Hepatocyte (in vitro differentiated cells): ENCODE measurements around the gene BCL11A. TPM values are rescaled to one million over a fixed set of nuclear protein-coding genes. Genes with fewer than 3 reads are reported as not detected.

Source experiments
- DNase-seq: peaks from one replicate; pipeline ENCODE4 v3.0.0-alpha.2; 2016; ENCODE audit warnings: low spot score
- H2AFZ ChIP-seq: fragments of 200-600 bp; sonication (generic); 2 replicates; pipeline ENCODE4 v1.6.0; 2016; ENCODE audit warnings: antibody characterized with exemption, mild to moderate bottlenecking
- H3K27ac ChIP-seq: fragments of 200-600 bp; sonication (generic); 2 replicates; pipeline ENCODE4 v1.5.1; 2016; ENCODE audit warnings: mild to moderate bottlenecking
- H3K27me3 ChIP-seq: fragments of 200-600 bp; sonication (generic); 2 replicates; pipeline ENCODE4 v1.6.1; 2016
- H3K36me3 ChIP-seq: fragments of 200-600 bp; sonication (generic); replicated peaks from 2 replicates; pipeline ENCODE4 v1.5.1; 2016; ENCODE audit warnings: low read depth; ENCODE audit not compliant: insufficient read depth
- H3K4me1 ChIP-seq: fragments of 200-600 bp; sonication (generic); 2 replicates; pipeline ENCODE4 v1.5.1; 2016; ENCODE audit warnings: mild to moderate bottlenecking, moderate library complexity; ENCODE audit not compliant: insufficient read depth
- H3K4me2 ChIP-seq: fragments of 200-600 bp; sonication (generic); 2 replicates; pipeline ENCODE4 v1.6.0; 2016
- H3K4me3 ChIP-seq: fragments of 200-600 bp; sonication (generic); 2 replicates; pipeline ENCODE4 v1.5.1; 2016; ENCODE audit warnings: mild to moderate bottlenecking
- H3K79me2 ChIP-seq: fragments of 200-600 bp; sonication (generic); 2 replicates; pipeline ENCODE4 v1.6.0; 2017; ENCODE audit warnings: mild to moderate bottlenecking
- H3K9me2 ChIP-seq: fragments of 200-600 bp; sonication (generic); replicated peaks from 2 replicates; pipeline ENCODE4 v1.6.0; 2017; ENCODE audit warnings: mild to moderate bottlenecking; ENCODE audit not compliant: insufficient read depth
- H3K9me3 ChIP-seq: fragments of 200-600 bp; sonication (generic); 2 replicates; pipeline ENCODE4 v1.5.1; 2016; ENCODE audit warnings: low read depth, mild to moderate bottlenecking
- H4K20me1 ChIP-seq: fragments of 200-600 bp; sonication (generic); 2 replicates; pipeline ENCODE4 v1.6.0; 2016; ENCODE audit warnings: mild to moderate bottlenecking; ENCODE audit not compliant: insufficient read depth, poor library complexity, severe bottlenecking
- EZH2 ChIP-seq: fragments of 200-600 bp; sonication (generic); IDR thresholded peaks from 2 replicates; pipeline ENCODE4 v1.6.1; 2016; ENCODE audit warnings: antibody characterized with exemption, mild to moderate bottlenecking, borderline replicate concordance
- EZH2phosphoT487 ChIP-seq: fragments of 200-600 bp; sonication (generic); IDR thresholded peaks from one replicate; pipeline ENCODE4 v1.6.1; 2018; ENCODE audit warnings: antibody characterized with exemption, mild to moderate bottlenecking, low read depth, moderate library complexity; ENCODE audit not compliant: unreplicated experiment, severe bottlenecking
- WGBS: methylation state at CpG from one replicate; pipeline ENCODE4 v1.1.6; 2016; ENCODE audit warnings: low lambda C conversion rate; ENCODE audit errors: missing lambda C conversion rate; 5-methylcytosine and 5-hydroxymethylcytosine counted together
- polyA plus RNA-seq: library from polyadenylated mRNA; unstranded; fragments of >200 nt; fragmentation: Nextera tagmentation; extraction: Ambion mirVana; gene quantifications from 2 replicates; pipeline ENCODE4 v1.2.1, GENCODE V29; 2016
- total RNA-seq: library from RNA; depleted of rRNA; stranded (reverse); fragments of >200 nt; gene quantifications from 2 replicates; pipeline ENCODE4 v1.2.3, GENCODE V29; 2014
- TF ChIP-seq, protein P1 (sequence below): fragments of 200-600 bp; sonication (generic); IDR thresholded peaks from 2 replicates; pipeline ENCODE4 v1.5.1; 2016; ENCODE audit warnings: antibody characterized with exemption, mild to moderate bottlenecking; ENCODE audit not compliant: poor library complexity

BCL11A gene
- total and polyA plus RNA-seq, 2 experiments from 2014 or later: 14.4 to 22.6 TPM

GRCh38 chr2:60559880-60560279 is 6.4 kb upstream of the BCL11A start:
- H3K36me3 ChIP-seq: no peaks in the 10 kb centered on the region
- H3K27me3 ChIP-seq: peaks cover 7% of the 10 kb centered on the region
- 41% methylated on average over 1 of the region's 1 CpG for WGBS
- no peak overlapping the region for H3K4me2 ChIP-seq
- H3K4me1 ChIP-seq: peaks cover 21% of the 10 kb centered on the region
- H3K4me3 ChIP-seq: no peak overlapping the region
- no peak overlapping the region for H3K27ac ChIP-seq
- H2AFZ ChIP-seq: no peak overlapping the region
- TF ChIP-seq EZH2phosphoT487 (no peak), EZH2 (no peak)
- TF ChIP-seq, protein P1, sequence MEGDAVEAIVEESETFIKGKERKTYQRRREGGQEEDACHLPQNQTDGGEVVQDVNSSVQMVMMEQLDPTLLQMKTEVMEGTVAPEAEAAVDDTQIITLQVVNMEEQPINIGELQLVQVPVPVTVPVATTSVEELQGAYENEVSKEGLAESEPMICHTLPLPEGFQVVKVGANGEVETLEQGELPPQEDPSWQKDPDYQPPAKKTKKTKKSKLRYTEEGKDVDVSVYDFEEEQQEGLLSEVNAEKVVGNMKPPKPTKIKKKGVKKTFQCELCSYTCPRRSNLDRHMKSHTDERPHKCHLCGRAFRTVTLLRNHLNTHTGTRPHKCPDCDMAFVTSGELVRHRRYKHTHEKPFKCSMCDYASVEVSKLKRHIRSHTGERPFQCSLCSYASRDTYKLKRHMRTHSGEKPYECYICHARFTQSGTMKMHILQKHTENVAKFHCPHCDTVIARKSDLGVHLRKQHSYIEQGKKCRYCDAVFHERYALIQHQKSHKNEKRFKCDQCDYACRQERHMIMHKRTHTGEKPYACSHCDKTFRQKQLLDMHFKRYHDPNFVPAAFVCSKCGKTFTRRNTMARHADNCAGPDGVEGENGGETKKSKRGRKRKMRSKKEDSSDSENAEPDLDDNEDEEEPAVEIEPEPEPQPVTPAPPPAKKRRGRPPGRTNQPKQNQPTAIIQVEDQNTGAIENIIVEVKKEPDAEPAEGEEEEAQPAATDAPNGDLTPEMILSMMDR: no peak
- no peaks in the 10 kb centered on the region for H3K9me2 ChIP-seq
- no peaks in the 10 kb centered on the region for H4K20me1 ChIP-seq
- H3K79me2 ChIP-seq: no peaks in the 10 kb centered on the region
- no peaks in the 10 kb centered on the region for H3K9me3 ChIP-seq
- no peak for DNase-seq

GRCh38 chr2:60558536-60558935 is 5.1 kb upstream of the BCL11A start:
- Histone ChIP-seq H3K4me2 (no peak overlapping the region), H3K36me3 (no peaks in the 10 kb centered on the region), H4K20me1 (no peaks in the 10 kb centered on the region), H3K9me3 (no peaks in the 10 kb centered on the region), H3K4me1 (peaks cover 21% of the 10 kb centered on the region), H3K27me3 (no peaks in the 10 kb centered on the region), H3K79me2 (no peaks in the 10 kb centered on the region), H2AFZ (no peak overlapping the region), H3K9me2 (no peaks in the 10 kb centered on the region), H3K27ac (no peak overlapping the region), H3K4me3 (no peak overlapping the region)
- DNase-seq: no peak
- TF ChIP-seq, protein P1: no peak
- TF ChIP-seq EZH2: no peak
- TF ChIP-seq EZH2phosphoT487: no peak
- WGBS: 81% methylated on average over 1 of the region's 2 CpGs

DNA sequence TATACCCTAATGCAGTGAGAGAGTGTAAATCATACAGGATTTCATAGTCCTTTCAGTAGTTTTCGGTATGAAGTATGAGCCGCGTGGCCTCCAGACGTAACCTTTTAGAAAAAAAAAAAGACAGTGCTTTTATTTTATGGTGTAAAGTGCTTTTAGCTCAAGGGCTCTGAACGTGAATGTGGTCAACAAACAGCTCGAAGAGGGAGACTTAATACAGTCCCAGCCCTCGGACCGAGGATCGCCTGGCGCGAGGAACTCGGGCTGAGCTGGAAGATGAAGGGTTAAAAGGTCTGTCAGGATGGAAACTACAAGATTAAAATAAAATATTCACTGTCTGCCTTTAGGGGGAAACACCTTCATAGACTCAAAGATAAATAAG is 4.0 kb upstream of the BCL11A start:
- WGBS: 7% methylated on average over 12 of the region's 12 CpGs
- TF ChIP-seq, protein P1: no peak
- peaks cover 7% of the 10 kb centered on the region for H3K79me2 ChIP-seq
- no peaks in the 10 kb centered on the region for H3K9me3 ChIP-seq
- H3K27ac ChIP-seq: no peak overlapping the region
- H3K4me1 ChIP-seq: peaks cover 21% of the 10 kb centered on the region
- H3K9me2 ChIP-seq: no peaks in the 10 kb centered on the region
- H3K27me3 ChIP-seq: no peaks in the 10 kb centered on the region
- no peak for DNase-seq
- H3K4me2 ChIP-seq: peak overlapping the region; percentile 98
- H2AFZ ChIP-seq: peak overlapping the region; percentile 61
- H4K20me1 ChIP-seq: no peaks in the 10 kb centered on the region
- H3K4me3 ChIP-seq: peak overlapping the region; percentile 24
- H3K36me3 ChIP-seq: no peaks in the 10 kb centered on the region
